ENCODE measurements around the gene NDRG2.

GRCh38 chr14:20971705-20972021 lies 53.2 kb downstream of the NDRG2 start:
- no peak for TF ChIP-seq NUFIP1 (IDR thresholded peaks at IDR 0.05; ENCODE audit: partially characterized antibody)
- TF ChIP-seq E2F4 (CRISPR knock-in tag; IDR thresholded peaks at IDR 0.05; ENCODE audit: low read depth) = no peak
- no peak for TF ChIP-seq DEAF1 (CRISPR knock-in tag; IDR thresholded peaks at IDR 0.05)
- TF ChIP-seq GTF2F1 (IDR thresholded peaks at IDR 0.05; ENCODE audit: low read depth, low read length) = no peak
- TF ChIP-seq MNT (conservative IDR thresholded peaks at IDR 0.05) = no peak
- no peak for TF ChIP-seq E2F5 (CRISPR knock-in tag; IDR thresholded peaks at IDR 0.05)
- no peak for TF ChIP-seq CTCF (IDR thresholded peaks at IDR 0.05 in 2 of 3, conservative IDR thresholded peaks at IDR 0.05 in 1 of 3; ENCODE audit: insufficient read depth in 2 of 3, low read depth in 1 of 3, low read length in 3 of 3)
- no peak for TF ChIP-seq EZH2 (IDR thresholded peaks at IDR 0.05; ENCODE audit: borderline replicate concordance, low read depth, low read length)
- no peak for TF ChIP-seq MAX (CRISPR knock-in tag; IDR thresholded peaks at IDR 0.05)

All from K562 (cell line).